Hematopoietic multipotent progenitor cell treated with erythropoietin and hydrocortisone succinate and interleukin-3 and kit ligand, for 4 days (in vitro differentiated cells): ENCODE data around the gene SPPL2C.

Experiments
- DNase-seq: peaks from one replicate; pipeline ENCODE4 v3.0.0-alpha.2; 2015

Gene SPPL2C, protein sequence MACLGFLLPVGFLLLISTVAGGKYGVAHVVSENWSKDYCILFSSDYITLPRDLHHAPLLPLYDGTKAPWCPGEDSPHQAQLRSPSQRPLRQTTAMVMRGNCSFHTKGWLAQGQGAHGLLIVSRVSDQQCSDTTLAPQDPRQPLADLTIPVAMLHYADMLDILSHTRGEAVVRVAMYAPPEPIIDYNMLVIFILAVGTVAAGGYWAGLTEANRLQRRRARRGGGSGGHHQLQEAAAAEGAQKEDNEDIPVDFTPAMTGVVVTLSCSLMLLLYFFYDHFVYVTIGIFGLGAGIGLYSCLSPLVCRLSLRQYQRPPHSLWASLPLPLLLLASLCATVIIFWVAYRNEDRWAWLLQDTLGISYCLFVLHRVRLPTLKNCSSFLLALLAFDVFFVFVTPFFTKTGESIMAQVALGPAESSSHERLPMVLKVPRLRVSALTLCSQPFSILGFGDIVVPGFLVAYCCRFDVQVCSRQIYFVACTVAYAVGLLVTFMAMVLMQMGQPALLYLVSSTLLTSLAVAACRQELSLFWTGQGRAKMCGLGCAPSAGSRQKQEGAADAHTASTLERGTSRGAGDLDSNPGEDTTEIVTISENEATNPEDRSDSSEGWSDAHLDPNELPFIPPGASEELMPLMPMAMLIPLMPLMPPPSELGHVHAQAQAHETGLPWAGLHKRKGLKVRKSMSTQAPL

DNA sequence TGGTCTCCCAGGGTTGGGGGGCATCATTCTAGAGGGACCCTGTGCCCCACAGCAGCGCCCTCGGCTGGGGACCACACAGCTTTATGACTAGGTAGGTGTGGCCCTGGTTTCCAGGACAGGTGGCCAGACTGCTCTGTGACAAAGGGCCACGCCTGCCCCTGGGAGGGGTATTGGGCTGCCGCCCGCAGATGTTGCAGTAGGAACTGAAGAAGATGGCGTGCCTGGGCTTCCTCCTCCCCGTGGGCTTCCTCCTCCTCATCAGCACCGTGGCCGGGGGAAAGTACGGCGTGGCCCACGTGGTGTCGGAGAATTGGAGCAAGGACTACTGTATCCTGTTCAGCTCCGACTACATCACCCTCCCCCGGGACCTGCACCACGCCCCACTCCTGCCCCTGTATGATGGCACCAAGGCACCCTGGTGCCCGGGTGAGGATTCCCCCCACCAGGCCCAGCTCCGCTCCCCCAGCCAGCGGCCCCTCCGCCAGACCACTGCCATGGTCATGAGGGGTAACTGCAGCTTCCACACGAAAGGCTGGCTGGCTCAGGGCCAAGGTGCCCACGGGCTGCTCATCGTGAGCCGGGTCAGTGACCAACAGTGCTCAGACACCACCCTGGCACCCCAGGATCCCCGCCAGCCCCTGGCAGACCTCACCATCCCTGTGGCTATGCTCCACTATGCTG is at the start of gene SPPL2C:
SPPL2C (plus strand) TSS at position 187 of the 681 bp plus-strand sequence; CDS start at position 213, 26 bp downstream.
- DNase-seq = no peak

DNA sequence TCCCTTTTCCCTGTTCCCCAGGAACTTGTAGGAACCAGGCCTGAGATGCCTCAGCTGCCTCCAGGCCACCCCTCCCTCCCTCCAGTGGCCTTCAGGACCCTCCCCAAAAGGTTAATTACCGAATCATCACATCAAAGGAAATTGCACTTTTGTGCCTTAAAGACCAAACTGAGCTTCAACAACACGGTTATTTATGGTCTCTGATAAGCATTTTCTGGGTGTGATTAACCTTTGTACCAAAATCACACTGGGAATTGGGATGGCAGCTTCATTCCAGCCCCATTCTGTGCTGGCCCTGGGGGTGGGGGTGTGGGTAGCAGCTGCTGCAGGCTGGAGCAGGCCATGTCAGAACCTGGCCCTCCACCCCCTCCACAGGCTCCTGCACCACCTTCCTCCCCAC is 43.9 kb upstream of the SPPL2C start:
- DNase-seq = no peak

DNA sequence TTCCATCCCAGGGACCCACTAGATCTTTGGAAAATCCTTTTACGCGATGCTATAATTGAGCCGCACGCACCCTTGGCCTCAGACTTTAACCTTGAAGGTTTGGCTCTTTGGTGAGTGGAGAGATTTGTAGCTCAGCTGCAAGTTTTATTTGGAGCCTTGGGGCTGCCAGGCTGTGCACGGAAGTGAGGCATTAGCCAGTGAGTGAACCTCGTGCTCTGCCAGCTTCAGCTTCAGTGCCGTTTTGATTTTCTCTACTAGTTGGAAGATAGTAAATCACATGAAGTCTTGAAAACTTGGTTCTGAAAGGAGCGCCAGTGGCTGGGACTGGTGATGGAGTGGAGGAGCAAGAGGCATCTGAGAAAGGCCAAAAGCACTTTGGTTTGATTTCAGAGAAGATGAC is 43.3 kb upstream of the SPPL2C start:
- no peak for DNase-seq

DNA sequence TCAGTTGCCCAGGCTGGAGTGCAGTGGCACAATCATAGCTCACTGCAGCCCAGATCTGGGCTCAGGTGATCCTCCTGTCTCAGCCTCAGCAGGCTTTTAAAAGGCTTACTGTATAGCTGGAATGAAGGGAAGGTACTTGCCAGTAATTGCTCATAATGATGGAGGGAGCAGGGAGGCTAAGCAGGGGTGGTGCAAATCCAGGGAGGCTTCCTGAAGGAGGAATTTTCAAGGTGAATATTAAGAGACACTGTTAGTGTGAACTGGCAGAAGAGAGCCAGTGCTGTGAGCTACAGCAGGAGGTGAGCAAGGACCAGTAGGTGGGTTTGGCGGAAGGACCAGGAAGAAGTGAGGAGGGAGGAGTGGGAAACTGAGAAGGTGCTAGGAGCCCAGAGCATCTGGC is 35.8 kb upstream of the SPPL2C start:
- no peak for DNase-seq

DNA sequence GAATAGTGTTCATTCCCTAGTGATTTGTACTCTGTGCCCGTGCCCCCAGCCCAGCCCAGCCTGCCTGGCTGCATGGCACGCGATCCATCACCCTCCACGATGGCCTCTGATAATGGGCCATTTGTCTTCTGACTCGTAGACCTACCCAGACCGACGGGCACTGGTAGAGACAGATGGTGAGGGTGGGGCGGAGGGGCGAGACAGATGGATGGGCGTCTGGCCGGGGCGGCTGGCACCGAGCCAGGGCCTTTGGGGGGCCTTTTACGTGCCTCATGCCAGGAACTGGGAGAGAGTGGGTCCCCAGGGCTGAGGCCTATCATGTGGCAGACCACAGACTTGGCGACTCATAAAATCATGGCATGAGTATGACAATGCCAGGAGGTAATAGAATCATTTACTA is 35.2 kb upstream of the SPPL2C start:
- no peak for DNase-seq

DNA sequence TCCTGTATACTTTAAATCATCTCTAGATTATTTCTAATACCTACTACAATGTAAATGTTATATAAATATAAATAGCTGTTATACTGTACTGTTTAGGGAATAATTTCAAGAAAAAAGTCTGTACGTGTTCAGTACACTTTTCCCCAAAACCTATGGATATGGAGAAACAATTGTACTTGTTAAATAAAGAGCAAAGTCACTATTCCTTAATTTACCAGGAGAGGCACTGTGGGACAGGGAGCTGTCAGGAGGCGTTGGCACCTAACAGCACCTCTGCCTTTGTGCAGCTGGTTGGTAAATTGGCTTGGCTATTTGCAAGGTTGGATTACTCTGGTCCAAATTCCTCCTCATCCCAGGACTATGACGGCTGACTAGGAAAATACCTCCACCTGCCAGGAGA is 32.6 kb upstream of the SPPL2C start:
- DNase-seq = peak; percentile 45

DNA sequence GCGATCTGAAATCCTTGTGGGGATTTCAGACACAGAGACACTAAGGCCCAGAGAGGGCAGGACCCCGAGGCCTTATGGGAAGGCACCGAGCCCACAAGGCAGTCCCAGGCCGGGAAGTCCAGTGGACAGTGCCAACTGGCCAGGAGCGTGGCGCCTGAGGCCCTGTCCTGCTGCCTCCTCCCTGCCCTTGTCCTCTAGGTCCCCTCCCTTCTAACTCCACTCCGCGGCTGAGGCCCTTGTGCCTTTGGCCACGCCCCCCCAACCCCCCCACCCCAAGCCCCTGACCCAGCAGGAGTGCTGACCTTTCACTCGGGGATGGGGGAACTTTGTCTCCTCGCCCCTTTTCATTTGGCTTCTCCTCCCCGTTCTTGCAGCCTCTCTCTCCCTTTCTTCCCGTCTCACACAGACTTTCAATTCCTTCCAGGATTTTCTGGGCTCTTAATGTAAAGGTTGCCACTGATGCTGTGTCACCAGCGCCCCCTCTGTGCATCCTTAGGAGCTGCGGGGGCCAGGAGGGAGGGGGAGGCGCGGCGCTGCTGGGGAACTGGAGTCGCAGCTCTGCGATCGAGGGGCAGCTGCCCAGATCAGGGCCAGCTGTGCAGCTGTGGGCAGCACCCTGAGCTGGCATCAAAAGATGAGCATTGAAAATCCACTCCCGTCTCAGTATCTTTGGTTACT is 31.5 kb upstream of the SPPL2C start:
- peak; percentile 21 for DNase-seq

DNA sequence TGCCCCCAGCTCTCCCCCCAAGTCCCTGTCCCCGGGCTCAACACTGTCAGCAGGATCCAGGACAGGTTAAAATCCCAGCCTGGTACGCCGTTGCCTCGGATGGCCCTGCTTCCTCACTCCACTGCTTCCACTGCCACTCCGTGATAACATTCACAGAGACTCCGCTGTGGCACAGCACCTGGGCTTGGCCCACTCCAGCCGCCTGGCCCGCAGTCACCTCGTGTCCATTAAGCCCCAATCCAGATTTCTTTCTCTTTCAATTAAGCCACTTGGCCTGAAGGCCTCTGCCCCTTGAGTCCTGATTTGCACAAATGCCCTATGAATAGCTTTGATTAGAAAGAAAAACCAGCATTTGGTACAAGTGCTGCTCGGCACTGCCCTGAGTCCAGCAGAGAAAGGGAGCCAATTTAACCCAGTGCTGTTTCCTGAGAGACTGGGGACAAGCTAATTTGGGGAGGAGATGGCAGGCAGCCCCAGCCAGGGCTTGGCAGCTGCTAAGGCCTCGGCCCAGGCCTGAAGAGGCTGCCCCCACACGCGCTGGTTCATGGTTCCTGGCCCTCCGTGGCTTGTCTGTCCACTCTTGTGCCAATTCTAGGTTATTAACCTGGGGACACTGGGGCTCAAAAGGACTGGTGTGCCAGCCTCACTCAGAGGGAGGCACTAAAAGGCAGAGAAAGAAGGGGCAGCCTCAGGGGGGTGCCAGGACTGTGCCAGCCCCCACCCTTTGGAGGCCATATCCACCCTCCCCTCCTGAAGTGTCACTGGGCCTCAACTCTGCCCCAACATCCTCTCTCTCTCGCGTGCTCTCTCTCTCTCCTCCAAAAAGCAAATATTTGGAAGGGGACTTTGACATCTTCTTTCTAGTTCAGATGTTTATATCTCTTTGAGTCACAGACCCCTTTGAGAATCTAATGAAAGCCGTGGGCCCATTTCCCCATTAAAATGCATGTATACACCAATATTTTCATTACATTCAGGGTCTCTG is 29.8 kb upstream of the SPPL2C start:
- no peak for DNase-seq

DNA sequence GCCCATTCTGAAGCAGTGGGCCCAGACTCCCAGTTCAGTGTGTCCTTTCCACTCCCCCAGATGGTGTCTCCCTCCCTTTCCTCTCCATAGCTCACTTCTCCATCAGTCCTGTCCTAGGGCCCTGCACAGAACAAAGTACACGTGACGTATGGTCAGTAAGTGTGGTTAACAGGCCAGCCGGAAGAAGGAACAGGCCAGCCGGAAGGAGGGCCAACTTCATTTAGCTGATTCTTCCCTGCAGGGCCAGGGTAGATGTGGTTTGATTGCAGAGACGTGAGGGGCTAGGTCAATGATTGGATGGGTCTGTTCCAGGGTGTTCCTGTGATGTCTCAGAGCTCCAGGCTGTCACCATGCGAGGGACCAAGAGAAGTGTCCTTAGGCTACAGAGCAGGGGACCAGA is 28.9 kb upstream of the SPPL2C start:
- no peak for DNase-seq

DNA sequence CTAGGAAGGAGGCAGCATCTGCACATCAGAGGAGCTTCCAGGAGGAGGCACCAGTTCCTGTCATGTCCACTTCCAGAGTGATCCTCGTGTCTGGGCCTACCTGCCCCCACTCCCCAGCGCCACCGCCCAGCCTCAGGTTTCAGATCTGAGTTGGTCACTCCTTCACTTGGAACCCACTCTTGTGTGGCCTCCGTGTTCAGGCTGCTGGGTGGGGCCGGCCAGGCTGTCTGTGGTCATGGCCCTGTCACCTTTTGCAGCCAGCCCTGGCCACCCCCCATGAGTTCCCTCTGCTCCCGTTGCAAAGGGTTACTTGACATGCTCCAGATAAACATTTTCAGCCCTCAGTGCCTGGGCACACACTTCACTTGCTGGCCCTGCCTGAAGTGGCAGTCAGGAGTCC is 26.6 kb upstream of the SPPL2C start:
- DNase-seq = no peak

DNA sequence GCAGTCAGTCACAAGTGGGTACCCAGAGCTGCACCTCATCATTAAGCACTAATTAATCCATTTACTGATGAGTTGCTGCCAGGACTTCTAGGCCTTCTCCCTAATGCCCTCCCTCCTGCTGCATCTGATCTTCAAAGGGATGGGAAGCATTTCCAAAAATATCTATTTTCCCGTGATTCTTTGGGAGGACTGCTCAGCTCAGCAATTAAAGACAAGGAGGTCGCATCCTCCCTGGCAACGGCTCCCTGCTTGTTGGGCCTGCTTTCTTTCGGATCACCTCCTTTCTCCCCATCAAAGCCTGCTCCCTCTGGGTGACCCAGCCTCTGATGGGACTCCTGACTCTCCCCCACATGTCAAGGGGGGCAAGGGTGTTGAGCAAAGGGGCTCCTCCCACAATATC is 26.0 kb upstream of the SPPL2C start:
- DNase-seq = no peak

DNA sequence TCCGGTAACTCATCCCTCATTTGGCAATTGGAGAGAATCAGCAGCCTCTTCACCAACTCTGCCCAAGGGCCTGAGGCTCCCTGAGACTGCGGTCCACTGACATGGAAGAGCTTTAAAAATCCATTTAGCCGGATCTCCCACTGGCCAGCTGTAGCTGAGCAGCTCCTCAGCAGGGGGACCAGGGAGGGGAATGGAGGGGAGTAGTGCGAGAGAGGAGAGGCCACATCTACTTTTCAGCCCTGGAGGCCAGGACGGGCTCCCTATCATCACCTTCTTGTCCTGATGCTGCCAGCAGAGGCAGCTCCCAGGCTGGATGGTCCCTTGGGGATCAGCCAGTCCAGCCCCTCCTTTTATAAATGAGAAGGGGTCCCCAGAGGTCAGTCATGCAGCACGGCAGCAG is 25.0 kb upstream of the SPPL2C start:
- DNase-seq = no peak

DNA sequence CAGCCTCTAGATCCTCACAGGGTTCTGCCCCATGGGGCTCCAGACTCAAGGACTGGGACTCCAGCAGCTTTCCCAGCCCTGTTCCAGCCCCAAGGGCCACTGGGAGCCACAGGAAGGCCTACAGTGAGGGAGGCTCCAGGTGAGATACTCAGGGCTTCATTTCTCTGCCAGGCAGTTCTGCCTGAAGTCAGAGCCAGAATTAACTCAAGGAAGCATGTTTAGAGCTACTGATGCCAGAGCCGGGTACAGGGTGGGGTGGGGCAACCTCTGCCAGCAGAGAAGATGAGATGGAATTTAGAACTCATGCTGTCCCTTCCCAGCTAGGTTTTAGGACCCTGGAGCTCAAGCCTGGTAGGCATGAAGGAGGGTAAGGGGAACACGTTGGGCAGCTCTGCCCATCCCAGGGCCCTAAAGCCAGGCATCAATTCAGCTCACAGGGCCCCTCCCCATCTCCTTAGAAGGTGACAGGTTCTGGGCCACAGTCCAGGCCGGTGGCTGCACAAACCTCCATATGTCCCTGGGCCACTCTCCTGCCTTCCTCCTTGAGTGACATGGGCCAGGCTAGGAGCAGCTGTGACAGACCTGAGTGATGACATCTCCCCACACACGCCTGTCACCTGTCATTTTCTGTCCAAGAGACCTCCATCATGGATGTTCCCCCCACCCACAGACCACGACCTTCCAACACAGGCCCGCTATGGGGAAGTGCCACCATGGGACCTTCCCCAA is 24.5 kb upstream of the SPPL2C start:
- no peak for DNase-seq

DNA sequence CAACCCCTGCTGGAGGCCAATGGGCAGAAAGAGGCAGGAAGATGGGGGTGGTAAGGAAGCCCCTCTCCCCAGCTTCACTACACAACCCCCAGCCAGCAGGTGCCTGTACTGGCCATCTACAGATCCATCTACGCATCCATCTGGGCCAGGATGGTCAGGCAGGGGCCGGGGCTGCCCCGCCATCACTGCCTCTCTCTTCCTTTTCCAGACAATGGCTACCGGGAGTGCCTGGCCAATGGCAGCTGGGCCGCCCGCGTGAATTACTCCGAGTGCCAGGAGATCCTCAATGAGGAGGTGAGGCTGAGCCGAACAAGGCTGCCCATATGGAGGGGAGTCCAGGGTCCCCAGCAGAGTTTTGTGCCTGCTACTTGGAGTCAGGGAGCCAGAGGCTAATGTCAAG is 23.5 kb upstream of the SPPL2C start:
- no peak for DNase-seq

DNA sequence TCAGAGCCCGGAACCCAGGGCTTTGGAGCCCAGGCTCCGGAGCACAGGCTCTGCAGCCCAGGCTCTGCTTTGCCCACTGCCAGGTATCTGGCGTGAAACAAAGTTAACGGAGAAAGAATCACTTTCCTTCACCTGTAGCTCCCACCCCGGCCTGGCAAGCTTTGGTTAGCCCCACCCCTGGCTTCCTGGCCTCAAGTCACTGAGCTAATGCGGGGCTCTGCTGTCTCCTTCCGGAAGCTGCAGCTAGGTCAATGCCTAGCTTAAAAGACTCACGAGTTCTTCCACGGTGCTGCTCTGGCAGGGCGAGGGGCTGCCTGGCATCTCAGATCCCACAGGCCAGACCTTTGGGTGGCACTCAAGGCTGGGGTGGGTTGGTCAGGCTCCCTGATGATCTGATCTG is 21.1 kb upstream of the SPPL2C start:
- DNase-seq = no peak

DNA sequence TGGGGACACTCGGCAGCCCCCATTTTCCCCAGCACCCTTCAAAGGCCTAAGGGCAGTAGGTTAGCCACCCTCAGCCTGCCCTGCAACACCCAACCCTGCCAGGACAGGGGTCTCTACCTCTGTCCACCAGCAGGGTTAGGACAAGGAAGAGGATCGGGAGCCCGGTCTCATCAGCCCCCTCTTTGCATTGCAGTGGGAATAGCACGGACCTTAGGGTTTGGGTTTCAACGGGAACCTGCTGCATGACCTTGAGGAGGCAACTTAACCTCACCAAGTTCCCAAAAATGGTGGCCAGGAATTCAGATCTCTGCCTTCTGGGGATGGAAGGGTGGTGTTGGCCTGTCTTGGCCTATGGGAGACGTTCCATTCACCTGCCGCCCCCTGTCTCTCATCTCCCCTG is 20.2 kb upstream of the SPPL2C start:
- no peak for DNase-seq

DNA sequence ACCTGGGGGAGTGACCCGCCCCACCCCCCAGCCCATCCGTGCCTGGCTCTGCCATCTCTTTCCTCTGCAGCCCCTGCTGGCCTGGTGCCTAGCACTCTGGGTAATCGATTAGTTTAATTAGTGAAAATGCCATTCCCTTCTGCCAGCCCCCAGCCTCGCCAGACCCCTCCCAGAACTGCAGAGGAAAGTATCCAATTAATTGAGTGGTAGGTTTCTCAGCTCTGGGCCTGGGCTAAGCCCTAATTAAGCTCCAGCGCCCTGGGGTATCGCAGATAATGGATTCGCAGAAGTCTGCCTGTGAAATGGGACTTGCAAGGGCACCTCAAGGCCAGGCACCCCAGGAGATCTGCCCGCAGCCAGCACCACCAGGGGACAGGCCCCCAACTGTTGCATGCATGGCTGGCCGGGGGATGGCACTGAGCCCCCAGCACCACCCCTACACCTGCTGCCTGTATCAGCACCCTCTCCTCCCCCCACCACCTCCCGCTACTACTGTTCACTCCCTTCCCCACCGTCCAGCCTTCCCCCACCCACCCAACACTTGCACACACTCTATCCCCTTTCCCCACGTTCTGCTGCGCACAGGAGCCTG is 19.7 kb upstream of the SPPL2C start:
- no peak for DNase-seq

DNA sequence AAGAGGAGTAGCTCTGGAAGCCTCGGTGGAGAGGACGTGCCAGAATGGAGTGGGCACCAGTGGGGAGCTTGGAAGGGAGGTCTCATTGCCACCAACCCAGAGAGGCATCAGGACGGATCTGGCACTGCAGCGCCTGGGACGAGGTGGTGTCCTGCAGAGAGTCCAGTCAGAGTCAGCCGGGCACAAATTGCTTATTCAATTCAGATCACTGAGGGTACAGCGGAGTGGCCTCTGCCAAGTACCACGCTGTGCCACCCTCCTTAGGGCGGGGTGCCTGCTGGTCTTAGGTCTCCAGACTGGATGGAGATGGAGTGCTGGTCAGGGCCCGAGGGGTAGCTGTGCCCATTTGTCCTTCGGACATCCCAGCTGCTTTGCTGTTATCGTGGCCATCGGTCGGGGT is 18.9 kb upstream of the SPPL2C start:
- DNase-seq = no peak

DNA sequence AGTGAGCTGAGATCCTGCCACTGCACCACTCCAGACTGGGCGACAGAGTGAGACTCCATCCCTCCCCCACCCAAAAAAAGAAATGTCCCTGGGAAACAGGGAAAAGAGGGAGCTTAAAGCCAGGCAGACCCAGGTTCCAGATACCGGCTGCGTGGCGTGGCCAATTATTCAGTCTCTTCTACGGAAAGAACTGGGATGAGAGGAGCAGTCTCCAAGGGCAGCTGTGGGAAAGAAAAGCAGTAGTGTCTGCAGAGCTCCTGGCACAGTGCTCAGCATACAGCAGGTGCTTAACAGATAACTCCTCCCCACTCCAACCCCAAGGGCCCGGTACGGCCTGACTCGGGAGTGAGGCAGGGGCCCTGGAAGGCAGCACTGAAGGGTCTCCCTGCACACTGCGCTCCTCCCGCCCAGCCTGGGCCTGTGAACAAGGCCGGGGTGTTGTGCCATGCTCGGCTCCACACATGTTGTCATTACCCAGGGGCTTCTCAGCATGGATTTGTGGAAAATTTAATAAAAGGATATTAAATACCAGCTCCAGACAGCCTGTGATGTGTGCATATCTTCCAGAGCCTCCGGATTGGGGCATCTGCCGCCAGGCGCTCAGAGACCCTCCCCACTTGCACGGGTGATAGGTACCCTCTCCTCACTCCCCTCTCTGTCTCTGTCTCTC is 17.6 kb upstream of the SPPL2C start:
- DNase-seq = no peak

DNA sequence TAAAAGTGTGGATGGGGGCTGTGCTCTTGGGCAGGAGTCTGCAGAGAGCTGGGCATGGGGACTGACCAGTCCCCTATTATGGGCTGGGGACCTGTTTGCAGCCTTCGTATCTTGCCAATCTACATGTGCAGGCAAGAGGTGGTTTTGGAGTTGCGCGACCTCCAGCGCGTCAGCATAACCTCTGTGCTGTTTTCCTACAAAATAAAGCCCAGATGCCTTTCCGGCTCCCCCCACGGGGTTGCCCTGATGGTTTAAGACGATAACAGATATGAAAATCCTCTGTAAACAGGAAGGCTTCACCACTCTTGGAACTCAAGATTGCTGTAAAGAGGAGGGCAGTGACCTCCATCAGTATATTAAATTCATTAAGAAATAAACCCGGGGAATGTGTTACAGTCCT is 16.5 kb upstream of the SPPL2C start:
- peak; percentile 14 for DNase-seq
